ENCODE data around the gene FAR1.
A peak's percentile ranks its signal among the peaks of the same experiment; 100 is the strongest.
"Not testable (repeated sequence)": the region's sequence is repeated elsewhere in the genome, so short reads cannot be mapped to it uniquely, and the experiment has no call there.

Gene FAR1

DNA sequence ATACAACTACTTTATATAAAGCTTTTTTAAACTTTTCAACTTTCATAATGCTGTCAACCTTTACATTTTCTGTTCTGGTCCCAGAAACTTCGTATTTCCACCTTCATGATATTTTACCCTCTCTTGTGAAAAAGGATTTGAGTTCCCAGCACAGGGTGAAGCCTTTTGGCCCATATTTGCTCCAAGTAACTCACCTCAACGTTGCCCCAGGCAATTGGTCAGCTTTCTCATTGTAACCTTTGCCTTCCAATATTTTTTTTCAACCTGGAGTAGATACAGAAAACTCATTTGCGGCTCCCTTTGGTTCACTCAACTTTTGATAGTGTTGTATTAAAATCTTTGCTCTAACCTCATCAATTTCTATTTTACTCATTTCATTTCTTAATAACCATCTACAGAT, 21.1 kb upstream of the FAR1 start:
- no peak for TF ChIP-seq POLR2A (IDR thresholded peaks at IDR 0.05; ENCODE audit: low read depth, low read length)
- no peak for TF ChIP-seq POLR2AphosphoS5 (IDR thresholded peaks at IDR 0.05; ENCODE audit: low read depth, low read length)
- no peak for TF ChIP-seq TAF1 (IDR thresholded peaks at IDR 0.05; ENCODE audit: borderline replicate concordance, low read depth, low read length)
- no peak for FAIRE-seq

GRCh38 chr11:13649619-13650018, 18.8 kb upstream of the FAR1 start:
- TF ChIP-seq POLR2AphosphoS5 (IDR thresholded peaks at IDR 0.05; ENCODE audit: low read depth, low read length) (no peak), TAF1 (IDR thresholded peaks at IDR 0.05; ENCODE audit: borderline replicate concordance, low read depth, low read length) (no peak), POLR2A (IDR thresholded peaks at IDR 0.05; ENCODE audit: low read depth, low read length) (no peak)
- DNase-seq (ENCODE audit: insufficient read length), result no peak
- FAIRE-seq, result no peak

More for the DNA sequence above, 21.1 kb upstream of the FAR1 start:
- DNase-seq (ENCODE audit: insufficient read length), result no peak

- FAIRE-seq; DNase-seq (ENCODE audit: insufficient read length): not testable (repeated sequence)
Measured at GRCh38 chr11:13651515-13651914, 17.0 kb upstream of the FAR1 start.

- FAIRE-seq, result no peak
- DNase-seq (ENCODE audit: insufficient read length), result no peak
- no peak for TF ChIP-seq TAF1 (IDR thresholded peaks at IDR 0.05; ENCODE audit: borderline replicate concordance, low read depth, low read length)
Measured at GRCh38 chr11:13661074-13661623, 7.3 kb upstream of the FAR1 start.

GRCh38 chr11:13663631-13664071, 4.8 kb upstream of the FAR1 start:
- no peak for FAIRE-seq
- DNase-seq (ENCODE audit: insufficient read length), result no peak
- no peak for TF ChIP-seq TAF1 (IDR thresholded peaks at IDR 0.05; ENCODE audit: borderline replicate concordance, low read depth, low read length)
- TF ChIP-seq POLR2A (IDR thresholded peaks at IDR 0.05; ENCODE audit: low read depth, low read length), result no peak
- no peak for TF ChIP-seq POLR2AphosphoS5 (IDR thresholded peaks at IDR 0.05; ENCODE audit: low read depth, low read length)

- no peak for DNase-seq (ENCODE audit: insufficient read length)
- TF ChIP-seq POLR2A (IDR thresholded peaks at IDR 0.05; ENCODE audit: low read depth, low read length), result no peak
- no peak for TF ChIP-seq POLR2AphosphoS5 (IDR thresholded peaks at IDR 0.05; ENCODE audit: low read depth, low read length)
- no peak for TF ChIP-seq TAF1 (IDR thresholded peaks at IDR 0.05; ENCODE audit: borderline replicate concordance, low read depth, low read length)
- no peak for FAIRE-seq
Measured at GRCh38 chr11:13664351-13664750, 4.1 kb upstream of the FAR1 start.

GRCh38 chr11:13666708-13667107, 1.8 kb upstream of the FAR1 start:
- DNase-seq (ENCODE audit: insufficient read length) (no peak), FAIRE-seq (no peak)
- TF ChIP-seq TAF1 (IDR thresholded peaks at IDR 0.05; ENCODE audit: borderline replicate concordance, low read depth, low read length) (no peak), POLR2AphosphoS5 (IDR thresholded peaks at IDR 0.05; ENCODE audit: low read depth, low read length) (no peak), POLR2A (IDR thresholded peaks at IDR 0.05; ENCODE audit: low read depth, low read length) (no peak)

GRCh38 chr11:13667245-13667644, 1.2 kb upstream of the FAR1 start:
- TF ChIP-seq TAF1 (IDR thresholded peaks at IDR 0.05; ENCODE audit: borderline replicate concordance, low read depth, low read length) (no peak), POLR2AphosphoS5 (IDR thresholded peaks at IDR 0.05; ENCODE audit: low read depth, low read length) (no peak), POLR2A (IDR thresholded peaks at IDR 0.05; ENCODE audit: low read depth, low read length) (peak; percentile 41; the same call in 1 of the 2 replicates)
- DNase-seq (ENCODE audit: insufficient read length), result no peak
- FAIRE-seq, result peak; percentile 95

DNA sequence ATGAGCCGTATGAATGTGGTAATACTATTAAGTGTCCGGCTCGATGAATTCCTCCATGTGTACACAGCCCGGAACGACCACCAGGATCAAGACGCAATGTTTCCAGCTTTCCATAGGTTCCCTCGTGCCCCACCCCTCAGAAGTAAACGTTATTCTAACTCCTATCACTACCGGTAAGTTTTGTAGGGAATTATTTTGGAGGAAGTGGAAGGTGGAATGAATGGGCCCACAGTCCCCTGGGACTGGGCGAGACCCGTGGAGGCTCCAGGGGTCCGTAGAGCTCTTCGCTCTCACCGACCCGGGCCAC, 720 bp upstream of the FAR1 start:
- peak; percentile 54 for FAIRE-seq
- no peak for DNase-seq (ENCODE audit: insufficient read length)
- no peak for TF ChIP-seq POLR2AphosphoS5 (IDR thresholded peaks at IDR 0.05; ENCODE audit: low read depth, low read length)
- TF ChIP-seq POLR2A (IDR thresholded peaks at IDR 0.05; ENCODE audit: low read depth, low read length), result no peak
- no peak for TF ChIP-seq TAF1 (IDR thresholded peaks at IDR 0.05; ENCODE audit: borderline replicate concordance, low read depth, low read length)

DNA sequence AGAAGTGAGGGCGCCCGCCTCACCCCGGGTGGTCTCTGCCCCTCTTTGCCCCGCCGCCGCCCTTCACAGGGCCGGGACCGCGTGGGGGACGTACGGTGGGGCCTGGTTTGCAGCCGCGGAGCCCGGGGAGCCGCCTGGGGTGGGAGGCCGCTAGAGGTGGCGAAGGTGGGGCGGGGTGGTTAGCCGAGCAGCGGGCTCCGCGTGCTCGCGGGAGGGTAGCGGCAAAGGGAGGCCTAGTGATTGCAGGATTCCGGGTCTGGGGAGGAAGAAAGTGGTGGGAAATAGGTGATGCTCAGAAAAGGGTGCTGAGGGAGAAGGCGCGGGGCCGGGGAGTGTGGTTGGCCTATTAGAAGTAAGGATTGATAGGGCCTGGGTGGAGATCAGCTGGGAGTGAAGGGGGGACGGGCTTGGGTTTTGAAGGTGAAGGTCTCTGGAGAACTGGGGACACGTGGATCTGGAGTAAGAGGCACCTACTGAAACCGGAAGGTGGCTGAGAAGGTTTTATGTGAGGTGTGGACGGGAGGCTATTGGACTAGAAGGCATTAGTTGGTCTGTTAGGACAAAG, 571 bp downstream of the FAR1 start:
- 0 out of 2 replicates have a peak, but pooled peaks have one; percentile 27 for TF ChIP-seq POLR2A (IDR thresholded peaks at IDR 0.05; ENCODE audit: low read depth, low read length)
- TF ChIP-seq TAF1 (IDR thresholded peaks at IDR 0.05; ENCODE audit: borderline replicate concordance, low read depth, low read length), result no peak
- peak; percentile 42; the same call in 1 of the 2 replicates for TF ChIP-seq POLR2AphosphoS5 (IDR thresholded peaks at IDR 0.05; ENCODE audit: low read depth, low read length)
- DNase-seq (ENCODE audit: insufficient read length), result peak; percentile 30
- peak; percentile 95 for FAIRE-seq

DNA sequence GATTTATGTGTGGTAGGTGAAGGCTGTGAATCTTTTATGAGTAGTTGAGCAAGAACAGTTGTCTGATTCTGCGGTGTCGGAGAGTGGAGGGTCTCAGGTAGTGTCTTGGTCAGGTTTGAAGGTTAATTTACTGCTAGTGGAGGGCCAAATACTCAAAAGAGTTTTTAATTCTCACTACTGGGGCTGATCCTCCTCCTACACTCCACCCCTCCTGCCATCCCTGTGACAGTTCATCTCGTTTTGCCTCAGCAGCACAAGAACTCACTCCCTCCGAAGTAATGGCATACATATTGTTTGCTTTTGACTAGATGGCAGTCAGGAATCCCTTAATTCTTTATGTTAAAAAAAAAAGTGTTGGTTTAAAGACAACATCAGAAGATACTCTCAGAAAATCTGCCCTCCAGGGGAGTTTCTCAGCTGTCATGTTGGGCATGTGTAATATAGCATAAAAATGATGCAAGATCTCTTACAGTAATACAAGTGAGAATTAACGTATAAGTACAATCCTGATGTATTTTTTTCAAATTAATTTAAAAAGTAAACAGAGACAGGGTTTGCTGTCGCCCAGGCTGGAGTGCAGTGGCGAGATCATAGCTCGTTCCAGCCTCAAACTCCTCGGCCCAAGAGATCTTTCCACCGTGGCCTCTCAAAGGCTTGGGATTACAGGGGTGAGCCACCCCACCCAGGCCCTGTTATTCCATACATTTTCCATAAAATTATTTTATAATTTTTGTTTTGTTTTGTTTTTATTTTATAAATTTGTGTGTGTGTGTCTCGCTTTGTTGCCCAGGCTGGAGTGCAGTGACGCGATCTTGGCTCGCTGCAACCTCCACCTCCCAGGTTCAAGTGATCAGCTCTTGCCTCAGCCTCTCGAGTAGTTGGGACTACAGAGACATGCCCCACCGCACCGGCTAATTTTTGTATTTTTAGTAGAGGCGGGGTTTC, 1.3 kb downstream of the FAR1 start:
- TF ChIP-seq POLR2AphosphoS5 (IDR thresholded peaks at IDR 0.05; ENCODE audit: low read depth, low read length) (no peak), POLR2A (IDR thresholded peaks at IDR 0.05; ENCODE audit: low read depth, low read length) (no peak), TAF1 (IDR thresholded peaks at IDR 0.05; ENCODE audit: borderline replicate concordance, low read depth, low read length) (no peak)
- no peak for FAIRE-seq
- DNase-seq (ENCODE audit: insufficient read length), result no peak
